Neuronal stem cell (in vitro differentiated cells): ENCODE results near the gene OAS3.
A peak's percentile ranks its signal among the peaks of the same experiment; 100 is the strongest.

Experiments
- DNase-seq: peaks from one replicate; pipeline ENCODE4 v3.0.0-alpha.2; 2013; ENCODE audit warnings: low spot score
- H2AFZ ChIP-seq: one replicate; pipeline ENCODE4 v1.6.1; 2013; ENCODE audit warnings: mild to moderate bottlenecking, low read length, inconsistent platforms
- H2AK5ac ChIP-seq: 2 replicates; pipeline ENCODE4 v1.6.1; 2013; ENCODE audit warnings: low read depth, mild to moderate bottlenecking, inconsistent platforms, low read length, moderate library complexity, mixed read lengths
- H2BK120ac ChIP-seq: 2 replicates; pipeline ENCODE4 v1.6.1; 2013; ENCODE audit warnings: low read depth, mild to moderate bottlenecking, inconsistent platforms, low read length, moderate library complexity, mixed read lengths
- H2BK12ac ChIP-seq: one replicate; pipeline ENCODE4 v1.6.1; 2013; ENCODE audit warnings: low read length, inconsistent platforms
- H2BK15ac ChIP-seq: 2 replicates; pipeline ENCODE4 v1.6.1; 2013; ENCODE audit warnings: mild to moderate bottlenecking, low read length, inconsistent platforms, mixed read lengths
- H2BK5ac ChIP-seq: one replicate; pipeline ENCODE4 v1.6.1; 2013; ENCODE audit warnings: inconsistent platforms, mild to moderate bottlenecking, low read length, moderate library complexity
- H3K14ac ChIP-seq: one replicate; pipeline ENCODE4 v1.6.1; 2013; ENCODE audit warnings: low read length, inconsistent platforms
- H3K18ac ChIP-seq: 2 replicates; pipeline ENCODE4 v1.6.1; 2013; ENCODE audit warnings: low read length, inconsistent platforms
- H3K23ac ChIP-seq: 2 replicates; pipeline ENCODE4 v1.6.1; 2013; ENCODE audit warnings: low read depth, mild to moderate bottlenecking, mixed read lengths, low read length, inconsistent platforms; ENCODE audit not compliant: poor library complexity
- H3K27ac ChIP-seq: replicated peaks from 3 replicates; pipeline ENCODE4 v1.5.1; 2013; ENCODE audit warnings: low read length, inconsistent platforms
- H3K27me3 ChIP-seq, 3 experiments: 2 replicates each; pipeline ENCODE4 v1.6.1; 2013; ENCODE audit warnings: low read length in 3 of 3, mild to moderate bottlenecking in 2 of 3, inconsistent platforms in 1 of 3, low read depth in 1 of 3, mixed read lengths in 1 of 3, moderate library complexity in 1 of 3; ENCODE audit not compliant: control insufficient read depth in 3 of 3, insufficient read depth in 3 of 3
- H3K36me3 ChIP-seq, 2 donors: replicated peaks in 1 of 2; 2 replicates each; pipeline ENCODE4 v1.6.1; 2013; ENCODE audit warnings: low read length in 2 of 2; ENCODE audit not compliant: control insufficient read depth in 2 of 2, insufficient read depth in 2 of 2
- H3K4ac ChIP-seq: 2 replicates; pipeline ENCODE4 v1.6.1; 2013; ENCODE audit warnings: inconsistent platforms, mild to moderate bottlenecking, low read length, moderate library complexity
- H3K4me1 ChIP-seq, 2 donors: 1 replicate in 1 of 2; 2 replicates in 1 of 2; pipeline ENCODE4 v1.6.1; 2013; ENCODE audit warnings: low read length in 2 of 2, low read depth in 1 of 2; ENCODE audit not compliant: control insufficient read depth in 2 of 2, insufficient read depth in 1 of 2
- H3K4me2 ChIP-seq: one replicate; pipeline ENCODE4 v1.6.1; 2013; ENCODE audit warnings: mild to moderate bottlenecking, low read length, inconsistent platforms; ENCODE audit not compliant: insufficient read depth, poor library complexity, severe bottlenecking
- H3K4me3 ChIP-seq, 2 donors: 2 replicates each; pipeline ENCODE4 v1.5.1; 2013; ENCODE audit warnings: low read length in 2 of 2, mild to moderate bottlenecking in 2 of 2, inconsistent platforms in 1 of 2, moderate library complexity in 1 of 2
- H3K79me1 ChIP-seq: one replicate; pipeline ENCODE4 v1.6.1; 2013; ENCODE audit warnings: low read depth, mild to moderate bottlenecking, inconsistent platforms, low read length, moderate library complexity
- H3K9ac ChIP-seq: one replicate; pipeline ENCODE4 v1.6.1; 2013; ENCODE audit warnings: mild to moderate bottlenecking, low read depth, low read length, inconsistent platforms; ENCODE audit not compliant: poor library complexity
- H3K9me3 ChIP-seq, 2 donors: replicated peaks in 1 of 2; 2 replicates each; pipeline versions ENCODE3 to v1.6.1; 2013; ENCODE audit warnings: low read length in 2 of 2, mild to moderate bottlenecking in 2 of 2, inconsistent platforms in 1 of 2, low read depth in 1 of 2, mixed read lengths in 1 of 2, moderate library complexity in 1 of 2; ENCODE audit not compliant: control insufficient read depth in 2 of 2, insufficient read depth in 1 of 2
- H4K8ac ChIP-seq: one replicate; pipeline ENCODE4 v1.6.1; 2013; ENCODE audit warnings: low read depth, mild to moderate bottlenecking, inconsistent platforms, low read length, moderate library complexity
- H4K91ac ChIP-seq: one replicate; pipeline ENCODE4 v1.6.1; 2013; ENCODE audit warnings: low read length, low read depth, mild to moderate bottlenecking, inconsistent platforms; ENCODE audit not compliant: poor library complexity
- WGBS, 2 donors: extraction: QIAGEN DNeasy Blood & Tissue Kit; methylation state at CpG; one replicate each; pipeline ENCODE4 v1.1.7; 2013; ENCODE audit warnings: missing lambda C conversion rate in 2 of 2, mixed read lengths in 1 of 2; ENCODE audit not compliant: insufficient read length in 2 of 2, insufficient replicate concordance in 1 of 2; ENCODE audit errors: extremely low coverage in 2 of 2; 5-methylcytosine and 5-hydroxymethylcytosine counted together

OAS3 gene

GRCh38 chr12:112944024-112944690 lies 5.9 kb downstream of the OAS3 start:
- Histone ChIP-seq H3K27me3 (peaks cover 0 to 10% (median 7%) of the 10 kb centered on the region in 3 experiments), H3K23ac (no peak overlapping the region), H3K9ac (peak overlapping the region; percentile 9), H2BK120ac (no peak overlapping the region), H4K91ac (no peak overlapping the region), H3K18ac (peak overlapping the region; percentile 48), H3K4me1 (peaks cover 0 to 5% of the 10 kb centered on the region in 2 donors), H2BK5ac (no peak overlapping the region), H3K36me3 (no peaks in the 10 kb centered on the region), H3K4me2 (no peak overlapping the region), H2BK12ac (no peak overlapping the region), H4K8ac (no peak overlapping the region), H2BK15ac (no peak overlapping the region), H3K9me3 (peaks cover 0 to 1% of the 10 kb centered on the region in 2 donors), H3K14ac (no peak overlapping the region), H3K79me1 (no peaks in the 10 kb centered on the region), H3K4me3 (no peak overlapping the region), H3K27ac (no peak overlapping the region), H2AK5ac (peak overlapping the region; percentile 44), H2AFZ (no peak overlapping the region), H3K4ac (no peak overlapping the region)
- no peak for DNase-seq
- WGBS, 2 donors = no CpG with 5 or more reads among the region's 15 CpGs

DNA sequence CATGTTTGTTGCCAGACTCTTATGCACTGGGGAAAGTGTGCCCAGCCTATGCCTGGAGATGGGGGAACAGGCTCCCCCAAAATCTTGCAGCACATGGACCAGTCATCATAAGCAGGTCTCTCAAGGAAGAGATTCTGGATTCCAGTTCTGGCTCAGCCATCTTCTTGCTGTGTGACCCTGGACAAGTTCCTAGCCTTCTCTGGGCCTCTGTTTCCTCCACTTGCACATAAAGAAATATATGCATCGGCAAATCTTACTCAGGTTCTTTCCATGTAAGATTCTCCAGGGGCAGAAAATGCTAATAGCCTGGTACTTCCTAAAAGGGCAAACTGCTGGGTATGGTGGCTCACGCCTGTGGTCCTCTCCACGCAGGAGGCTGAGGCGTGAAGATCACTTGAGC lies 7.2 kb downstream of the OAS3 start:
- no CpG with 5 or more reads among the region's 4 CpGs for WGBS, 2 donors

DNA sequence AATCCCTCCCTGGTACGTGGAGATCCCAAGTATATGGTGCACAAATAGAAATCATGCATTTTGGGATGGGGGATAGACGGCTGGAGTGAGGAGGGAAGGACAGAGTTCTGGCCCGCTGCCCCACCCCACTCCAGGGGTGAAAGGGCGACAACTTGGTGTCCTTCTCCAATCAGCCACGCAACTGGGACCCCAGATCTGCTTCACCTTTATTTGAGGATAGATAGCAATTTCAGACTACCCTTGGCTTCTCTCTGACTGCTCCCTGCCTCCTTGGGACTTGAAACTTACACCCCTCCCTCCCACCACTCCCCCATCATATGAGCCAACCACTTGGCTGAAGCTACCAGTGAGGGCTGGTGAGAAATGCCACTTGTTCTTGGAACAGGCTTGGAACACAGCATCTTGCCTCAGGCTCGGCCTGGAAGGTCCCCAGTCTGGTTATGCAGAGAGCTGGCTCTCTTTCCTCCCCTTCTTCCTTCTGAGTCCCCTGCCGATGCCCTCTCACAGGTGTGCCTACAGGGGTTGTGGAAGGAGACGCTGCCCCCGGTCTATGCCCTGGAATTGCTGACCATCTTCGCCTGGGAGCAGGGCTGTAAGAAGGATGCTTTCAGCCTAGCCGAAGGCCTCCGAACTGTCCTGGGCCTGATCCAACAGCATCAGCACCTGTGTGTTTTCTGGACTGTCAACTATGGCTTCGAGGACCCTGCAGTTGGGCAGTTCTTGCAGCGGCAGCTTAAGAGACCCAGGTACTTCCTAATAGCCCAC lies 8.1 kb downstream of the OAS3 start:
- Histone ChIP-seq H2BK12ac (no peak overlapping the region), H3K4ac (no peak overlapping the region), H3K14ac (no peak overlapping the region), H2AK5ac (no peak overlapping the region), H3K79me1 (no peaks in the 10 kb centered on the region), H2AFZ (no peak overlapping the region), H4K8ac (no peak overlapping the region), H3K4me3 (no peak overlapping the region), H2BK120ac (no peak overlapping the region), H3K4me2 (no peak overlapping the region), H2BK5ac (no peak overlapping the region), H3K36me3 (no peaks in the 10 kb centered on the region), H2BK15ac (no peak overlapping the region), H3K9me3 (peaks cover 0 to 1% of the 10 kb centered on the region in 2 donors), H3K9ac (no peak overlapping the region), H4K91ac (no peak overlapping the region), H3K23ac (no peak overlapping the region), H3K27me3 (no peaks in the 10 kb centered on the region), H3K18ac (no peak overlapping the region), H3K27ac (no peak overlapping the region), H3K4me1 (no peaks in the 10 kb centered on the region)
- no CpG with 5 or more reads among the region's 14 CpGs for WGBS, 2 donors
- DNase-seq = no peak

More for the DNA sequence above, 7.2 kb downstream of the OAS3 start:
- no peaks in the 10 kb centered on the region for H3K27me3 ChIP-seq
- no peak overlapping the region for H2BK120ac ChIP-seq
- no peak overlapping the region for H3K18ac ChIP-seq
- H2BK5ac ChIP-seq = no peak overlapping the region
- no peak overlapping the region for H2AFZ ChIP-seq
- no peak overlapping the region for H2AK5ac ChIP-seq
- no peak overlapping the region for H4K91ac ChIP-seq
- H3K9ac ChIP-seq = no peak overlapping the region
- no peak overlapping the region for H3K4ac ChIP-seq
- no peak overlapping the region for H3K14ac ChIP-seq
- DNase-seq = no peak
- H3K27ac ChIP-seq = no peak overlapping the region
- H3K9me3 ChIP-seq = peaks cover 0 to 1% of the 10 kb centered on the region in 2 donors
- H3K4me2 ChIP-seq = no peak overlapping the region
- no peak overlapping the region for H4K8ac ChIP-seq
- H3K36me3 ChIP-seq = no peaks in the 10 kb centered on the region
- no peak overlapping the region for H3K4me3 ChIP-seq
- no peaks in the 10 kb centered on the region for H3K4me1 ChIP-seq
- no peak overlapping the region for H2BK12ac ChIP-seq
- no peaks in the 10 kb centered on the region for H3K79me1 ChIP-seq
- no peak overlapping the region for H3K23ac ChIP-seq
- no peak overlapping the region for H2BK15ac ChIP-seq

GRCh38 chr12:112947314-112947713 lies 9.0 kb downstream of the OAS3 start:
- Histone ChIP-seq H2AFZ (no peak overlapping the region), H2AK5ac (no peak overlapping the region), H3K27me3 (no peaks in the 10 kb centered on the region), H4K8ac (no peak overlapping the region), H2BK5ac (no peak overlapping the region), H2BK15ac (no peak overlapping the region), H3K23ac (no peak overlapping the region), H3K27ac (no peak overlapping the region), H3K9ac (no peak overlapping the region), H2BK12ac (no peak overlapping the region), H4K91ac (no peak overlapping the region), H3K9me3 (peaks cover 0 to 1% of the 10 kb centered on the region in 2 donors), H3K18ac (no peak overlapping the region), H3K36me3 (no peaks in the 10 kb centered on the region), H3K4ac (no peak overlapping the region), H2BK120ac (no peak overlapping the region), H3K4me1 (no peaks in the 10 kb centered on the region), H3K79me1 (no peaks in the 10 kb centered on the region), H3K4me3 (no peak overlapping the region), H3K14ac (no peak overlapping the region), H3K4me2 (no peak overlapping the region)
- WGBS, 2 donors = no CpG with 5 or more reads among the region's 1 CpG
- no peak for DNase-seq
